GM12891 (cell line): ENCODE measurements around the gene ZKSCAN3.

Source experiments
- DNase-seq: peaks from one replicate; pipeline ENCODE4 v3.0.0; 2011; ENCODE audit warnings: low spot score; ENCODE audit not compliant: insufficient read length
- FAIRE-seq: peaks from 2 replicates; lab custom pipeline; 2011; peaks lifted over from hg19 to GRCh38; lab: Jason Lieb, UNC
- PAX5 ChIP-seq: IDR thresholded peaks from 2 replicates; pipeline ENCODE4 v1.6.1; 2011; ENCODE audit warnings: low read length, moderate library complexity, mild to moderate bottlenecking; ENCODE audit not compliant: insufficient read depth, severe bottlenecking
- POLR2A ChIP-seq: IDR thresholded peaks from 2 replicates; pipeline ENCODE4 v1.6.1; 2011; ENCODE audit warnings: low read depth, low read length, control low read depth
- POLR2AphosphoS5 ChIP-seq: IDR thresholded peaks from 2 replicates; pipeline ENCODE4 v1.6.1; 2011; ENCODE audit warnings: low read depth, low read length, control low read depth
- POU2F2 ChIP-seq: IDR thresholded peaks from 2 replicates; pipeline ENCODE4 v1.6.1; 2011; ENCODE audit warnings: low read depth, mild to moderate bottlenecking, control low read depth, low read length, moderate library complexity
- SPI1 ChIP-seq: IDR thresholded peaks from 2 replicates; pipeline ENCODE4 v1.6.1; 2011; ENCODE audit warnings: low read depth, low read length, control low read depth
- TAF1 ChIP-seq: IDR thresholded peaks from 2 replicates; pipeline ENCODE4 v1.6.1; 2011; ENCODE audit warnings: low read depth, low read length, control low read depth

The ZKSCAN3 gene

GRCh38 chr6:28340310-28341095 lies 9.2 kb upstream of the ZKSCAN3 start:
- FAIRE-seq, result no peak
- no peak for DNase-seq
- no peak for TF ChIP-seq PAX5
- TF ChIP-seq POLR2AphosphoS5, result no peak
- no peak for TF ChIP-seq POLR2A
- no peak for TF ChIP-seq SPI1
- no peak for TF ChIP-seq POU2F2
- TF ChIP-seq TAF1, result no peak

- TF ChIP-seq PAX5 (no peak), POLR2A (no peak), POU2F2 (no peak), SPI1 (no peak), POLR2AphosphoS5 (no peak), TAF1 (no peak)
- no peak for DNase-seq
These were observed 5.7 kb upstream of the ZKSCAN3 start for GRCh38 chr6:28343898-28344677.

GRCh38 chr6:28345201-28345600 lies 4.5 kb upstream of the ZKSCAN3 start:
- TF ChIP-seq POU2F2, result no peak
- TF ChIP-seq POLR2A, result no peak
- TF ChIP-seq PAX5, result no peak
- TF ChIP-seq TAF1, result no peak
- no peak for TF ChIP-seq SPI1
- TF ChIP-seq POLR2AphosphoS5, result no peak
- FAIRE-seq, result no peak
- no peak for DNase-seq

More at GRCh38 chr6:28343898-28344677, 5.7 kb upstream of the ZKSCAN3 start:
- FAIRE-seq, result no peak

- no peak for FAIRE-seq
- TF ChIP-seq POLR2AphosphoS5 (no peak), TAF1 (no peak)
- DNase-seq, result no peak
These were observed 2.6 kb upstream of the ZKSCAN3 start for GRCh38 chr6:28347119-28347518.

GRCh38 chr6:28349344-28349891 lies 329 bp upstream of the ZKSCAN3 start:
- no peak for TF ChIP-seq POLR2AphosphoS5
- no peak for TF ChIP-seq TAF1
- no peak for TF ChIP-seq POLR2A
- no peak for TF ChIP-seq SPI1
- no peak for TF ChIP-seq POU2F2
- no peak for TF ChIP-seq PAX5
- DNase-seq (no peak), FAIRE-seq (no peak)

- DNase-seq, result no peak
- FAIRE-seq, result no peak
- TF ChIP-seq POLR2AphosphoS5 (no peak), POU2F2 (no peak), POLR2A (no peak), SPI1 (no peak), PAX5 (no peak), TAF1 (no peak)
These were observed 1.3 kb downstream of the ZKSCAN3 start for GRCh38 chr6:28351087-28351486.

GRCh38 chr6:28351493-28351925 lies 1.8 kb downstream of the ZKSCAN3 start:
- TF ChIP-seq POLR2A, result no peak
- TF ChIP-seq SPI1, result no peak
- TF ChIP-seq TAF1, result no peak
- TF ChIP-seq PAX5, result no peak
- DNase-seq (no peak), FAIRE-seq (no peak)

GRCh38 chr6:28353356-28353755 lies 3.6 kb downstream of the ZKSCAN3 start:
- no peak for TF ChIP-seq SPI1
- no peak for TF ChIP-seq TAF1
- TF ChIP-seq PAX5, result no peak
- no peak for TF ChIP-seq POLR2AphosphoS5
- no peak for TF ChIP-seq POLR2A
- TF ChIP-seq POU2F2, result no peak
- DNase-seq, result no peak
- FAIRE-seq, result no peak

GRCh38 chr6:28353981-28354676 lies 4.4 kb downstream of the ZKSCAN3 start:
- no peak for TF ChIP-seq POLR2A
- TF ChIP-seq PAX5, result no peak
- no peak for TF ChIP-seq TAF1
- TF ChIP-seq SPI1, result no peak
- no peak for TF ChIP-seq POU2F2
- no peak for TF ChIP-seq POLR2AphosphoS5
- no peak for DNase-seq
- no peak for FAIRE-seq
